Upper lobe of left lung (tissue), 4 donors: Measurements from ENCODE around the gene C1S.
"Not testable (repeated sequence)": the region's sequence is repeated elsewhere in the genome, so short reads cannot be mapped to it uniquely, and the experiment has no call there.

ENCODE experiments used
- EP300 ChIP-seq, 4 donors: sonication (generic); formaldehyde crosslinking; IDR thresholded peaks; one replicate each; pipeline ENCODE4 v1.5.1; 2017; ENCODE audit warnings: antibody characterized with exemption in 4 of 4, control low read depth in 2 of 4
- POLR2A ChIP-seq, 4 donors: fragments of 450-650 bp; IDR thresholded peaks; one replicate each; pipeline ENCODE4 v1.5.1; 2016 to 2017; ENCODE audit warnings: antibody characterized with exemption in 4 of 4, mild to moderate bottlenecking in 2 of 4
- TF ChIP-seq, protein P1 (sequence below), 6 experiments: fragments of 450-650 bp in 4 of 6; fragments of 200-600 bp in 2 of 6; sonication (generic) in 2 of 6; IDR thresholded peaks; one replicate each; pipeline ENCODE4 v1.5.1; 2016 to 2019; ENCODE audit warnings: antibody characterized with exemption in 6 of 6

DNA sequence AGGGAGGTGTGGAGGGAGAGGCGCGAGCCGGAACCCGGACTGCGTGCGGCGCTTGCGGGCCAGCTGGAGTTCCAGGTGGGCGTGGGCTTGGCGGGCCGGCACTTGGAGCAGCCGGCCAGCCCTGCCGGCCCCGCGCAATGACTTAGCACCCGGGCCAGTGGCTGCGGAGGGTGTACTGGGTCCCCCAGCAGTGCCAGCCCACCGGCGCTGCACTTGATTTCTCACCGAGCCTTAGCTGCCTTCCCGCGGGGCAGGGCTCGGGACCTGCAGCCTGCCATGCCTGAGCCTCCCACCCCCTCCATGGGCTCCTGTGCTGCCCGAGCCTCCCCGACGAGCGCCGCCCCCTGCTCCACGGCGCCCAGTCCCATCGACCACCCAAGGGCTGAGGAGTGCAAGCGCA, 23.1 kb upstream of the C1S start:
- TF ChIP-seq, protein P1, sequence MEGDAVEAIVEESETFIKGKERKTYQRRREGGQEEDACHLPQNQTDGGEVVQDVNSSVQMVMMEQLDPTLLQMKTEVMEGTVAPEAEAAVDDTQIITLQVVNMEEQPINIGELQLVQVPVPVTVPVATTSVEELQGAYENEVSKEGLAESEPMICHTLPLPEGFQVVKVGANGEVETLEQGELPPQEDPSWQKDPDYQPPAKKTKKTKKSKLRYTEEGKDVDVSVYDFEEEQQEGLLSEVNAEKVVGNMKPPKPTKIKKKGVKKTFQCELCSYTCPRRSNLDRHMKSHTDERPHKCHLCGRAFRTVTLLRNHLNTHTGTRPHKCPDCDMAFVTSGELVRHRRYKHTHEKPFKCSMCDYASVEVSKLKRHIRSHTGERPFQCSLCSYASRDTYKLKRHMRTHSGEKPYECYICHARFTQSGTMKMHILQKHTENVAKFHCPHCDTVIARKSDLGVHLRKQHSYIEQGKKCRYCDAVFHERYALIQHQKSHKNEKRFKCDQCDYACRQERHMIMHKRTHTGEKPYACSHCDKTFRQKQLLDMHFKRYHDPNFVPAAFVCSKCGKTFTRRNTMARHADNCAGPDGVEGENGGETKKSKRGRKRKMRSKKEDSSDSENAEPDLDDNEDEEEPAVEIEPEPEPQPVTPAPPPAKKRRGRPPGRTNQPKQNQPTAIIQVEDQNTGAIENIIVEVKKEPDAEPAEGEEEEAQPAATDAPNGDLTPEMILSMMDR (IDR thresholded peaks at IDR 0.05): not testable (repeated sequence)
- TF ChIP-seq EP300, POLR2A (IDR thresholded peaks at IDR 0.05): not testable (repeated sequence)
